ENCODE results near the gene ESRRB.
A peak's percentile ranks its signal among the peaks of the same experiment; 100 is the strongest.

Gene ESRRB

GRCh38 chr14:76502219-76502618 is 126.3 kb downstream of the ESRRB start:
- TF ChIP-seq MYC (IDR thresholded peaks at IDR 0.05; ENCODE audit: low read depth, low read length) (no peak), MAX (IDR thresholded peaks at IDR 0.05; ENCODE audit: low read depth, low read length) (no peak), CTCF (IDR thresholded peaks at IDR 0.05; ENCODE audit: low read depth, low read length) (no peak), POLR2A (IDR thresholded peaks at IDR 0.05; ENCODE audit: extremely low read depth, insufficient read length) (no peak)
- H3K4me3 ChIP-seq (ENCODE audit: low read depth, low read length), result no peak overlapping the region
- no peak for DNase-seq (ENCODE audit: low read depth)

- no peak for DNase-seq (ENCODE audit: low read depth)
- TF ChIP-seq MYC (IDR thresholded peaks at IDR 0.05; ENCODE audit: low read depth, low read length), result no peak
- TF ChIP-seq POLR2A (IDR thresholded peaks at IDR 0.05; ENCODE audit: extremely low read depth, insufficient read length), result no peak
- no peak for TF ChIP-seq MAX (IDR thresholded peaks at IDR 0.05; ENCODE audit: low read depth, low read length)
- TF ChIP-seq CTCF (IDR thresholded peaks at IDR 0.05; ENCODE audit: low read depth, low read length), result no peak
- no peak overlapping the region for H3K4me3 ChIP-seq (ENCODE audit: low read depth, low read length)
Observed at GRCh38 chr14:76502638-76503037, 126.7 kb downstream of the ESRRB start.

- TF ChIP-seq CTCF (IDR thresholded peaks at IDR 0.05; ENCODE audit: low read depth, low read length) (no peak), MAX (IDR thresholded peaks at IDR 0.05; ENCODE audit: low read depth, low read length) (no peak), POLR2A (IDR thresholded peaks at IDR 0.05; ENCODE audit: extremely low read depth, insufficient read length) (no peak), MYC (IDR thresholded peaks at IDR 0.05; ENCODE audit: low read depth, low read length) (no peak)
- H3K4me3 ChIP-seq (ENCODE audit: low read depth, low read length), result no peak overlapping the region
- no peak for DNase-seq (ENCODE audit: low read depth)
Observed at GRCh38 chr14:76509311-76509710, 133.4 kb downstream of the ESRRB start.

- DNase-seq (ENCODE audit: low read depth), result no peak
- no peak overlapping the region for H3K4me3 ChIP-seq (ENCODE audit: low read depth, low read length)
- TF ChIP-seq MAX (IDR thresholded peaks at IDR 0.05; ENCODE audit: low read depth, low read length) (no peak), POLR2A (IDR thresholded peaks at IDR 0.05; ENCODE audit: extremely low read depth, insufficient read length) (no peak), MYC (IDR thresholded peaks at IDR 0.05; ENCODE audit: low read depth, low read length) (no peak), CTCF (IDR thresholded peaks at IDR 0.05; ENCODE audit: low read depth, low read length) (no peak)
Observed at GRCh38 chr14:76510181-76510580, 134.2 kb downstream of the ESRRB start.

- no peak overlapping the region for H3K4me3 ChIP-seq (ENCODE audit: low read depth, low read length)
- peak; percentile 69 for DNase-seq (ENCODE audit: low read depth)
- TF ChIP-seq MAX (IDR thresholded peaks at IDR 0.05; ENCODE audit: low read depth, low read length) (no peak), POLR2A (IDR thresholded peaks at IDR 0.05; ENCODE audit: extremely low read depth, insufficient read length) (no peak), MYC (IDR thresholded peaks at IDR 0.05; ENCODE audit: low read depth, low read length) (no peak), CTCF (IDR thresholded peaks at IDR 0.05; ENCODE audit: low read depth, low read length) (peak; percentile 68)
Observed at GRCh38 chr14:76514213-76514998, 138.5 kb downstream of the ESRRB start.
